Stimulated activated CD4-positive, alpha-beta T cell treated with anti-CD3 and anti-CD28 coated beads, Interleukin-4, amount 100 ng/mL, for 24 hours (primary cell): Measurements from ENCODE around the gene VAT1L.

ENCODE experiments used
- DNase-seq: peaks from one replicate; pipeline ENCODE4 v3.0.0-alpha.2; 2020

The VAT1L gene

GRCh38 chr16:77788181-77789084 lies at the start of gene VAT1L:
Gene VAT1L (plus strand): TSS chr16:77788564. CDS start chr16:77788683, 119 bp downstream.
- DNase-seq = peak; percentile 4

GRCh38 chr16:77738706-77739558 lies 49.4 kb upstream of the VAT1L start:
- DNase-seq = no peak

DNA sequence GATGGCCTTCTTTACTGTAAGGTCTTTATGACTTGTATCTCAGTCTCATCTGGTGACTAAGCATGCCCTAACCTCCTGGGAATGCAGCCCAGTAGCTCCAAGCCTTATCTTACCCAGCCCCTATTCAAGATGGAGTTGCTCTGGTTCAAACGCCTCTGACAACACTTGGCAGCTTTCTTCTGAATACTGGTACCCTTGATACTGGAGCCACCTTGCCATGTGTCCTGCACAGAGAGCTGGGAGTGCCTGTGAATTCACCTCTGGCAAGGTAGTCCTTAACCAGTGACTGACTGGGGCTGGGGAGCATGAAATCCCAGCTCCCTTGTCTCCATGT lies 48.8 kb upstream of the VAT1L start:
- DNase-seq = no peak

DNA sequence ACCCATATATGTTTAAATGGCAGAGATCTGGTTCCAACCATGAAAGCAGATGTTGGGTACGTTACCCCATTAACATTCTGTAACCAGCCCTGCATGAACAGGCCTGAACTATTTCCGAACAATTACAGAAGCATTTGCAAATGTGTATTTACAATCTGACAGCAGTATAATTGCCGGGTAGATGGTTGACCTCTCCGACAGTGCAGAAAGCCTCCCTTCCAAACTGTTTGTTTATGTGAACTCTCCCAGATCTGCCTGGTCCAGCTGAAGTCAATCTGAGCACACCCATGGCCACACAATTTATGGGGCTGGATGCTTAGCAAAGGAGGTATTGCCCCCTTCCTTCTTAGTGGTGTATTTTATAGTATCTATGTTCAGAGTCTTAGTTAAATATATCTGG lies 44.2 kb upstream of the VAT1L start:
- no peak for DNase-seq

DNA sequence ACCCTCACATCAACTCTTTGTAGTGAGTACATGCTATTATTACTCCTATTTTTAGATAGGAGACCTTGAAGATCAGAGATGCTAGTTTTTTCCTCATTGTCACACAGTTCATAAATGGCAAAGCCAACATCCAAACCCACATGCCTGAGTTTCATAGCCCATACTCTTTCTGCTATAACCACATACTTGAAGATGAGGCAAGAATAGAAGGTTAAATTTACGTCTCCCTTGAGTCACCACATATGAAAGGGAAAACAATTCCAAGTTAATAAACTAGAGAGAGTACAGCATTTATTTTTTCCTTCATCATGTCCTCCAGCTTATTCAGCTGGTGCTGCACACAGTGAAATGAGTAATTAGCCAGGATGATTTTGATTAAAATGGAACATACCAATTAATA lies 42.4 kb upstream of the VAT1L start:
- no peak for DNase-seq

DNA sequence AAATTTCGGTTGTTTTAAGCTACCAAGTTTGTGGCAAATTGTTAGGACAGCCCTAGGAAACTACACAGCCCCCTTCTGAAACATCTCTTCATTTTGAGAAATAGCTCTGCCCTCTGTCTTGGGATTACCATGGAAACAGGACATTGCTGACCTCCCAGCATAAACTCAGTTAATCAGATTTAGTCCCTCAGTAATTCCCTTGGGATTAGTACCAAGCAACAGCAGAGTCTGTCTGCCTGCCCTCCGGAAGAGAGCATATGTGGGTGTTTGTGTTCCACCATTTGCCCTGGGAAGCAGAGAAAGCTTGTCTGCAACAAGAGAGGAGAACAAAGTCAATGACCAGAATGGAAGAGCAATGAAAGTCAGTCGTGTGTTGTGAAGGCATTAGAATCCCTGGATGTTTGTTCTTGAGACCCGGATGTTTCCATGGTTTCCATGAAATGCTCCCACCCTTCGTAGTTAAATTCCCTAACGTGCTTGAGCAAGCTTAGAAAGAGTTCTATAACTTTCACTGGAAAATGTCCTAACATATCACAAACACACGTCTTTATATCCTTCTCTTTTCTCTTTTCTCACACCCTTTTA lies 39.9 kb upstream of the VAT1L start:
- no peak for DNase-seq

- no peak for DNase-seq
Observed at GRCh38 chr16:77749415-77749814, 38.9 kb upstream of the VAT1L start.

DNA sequence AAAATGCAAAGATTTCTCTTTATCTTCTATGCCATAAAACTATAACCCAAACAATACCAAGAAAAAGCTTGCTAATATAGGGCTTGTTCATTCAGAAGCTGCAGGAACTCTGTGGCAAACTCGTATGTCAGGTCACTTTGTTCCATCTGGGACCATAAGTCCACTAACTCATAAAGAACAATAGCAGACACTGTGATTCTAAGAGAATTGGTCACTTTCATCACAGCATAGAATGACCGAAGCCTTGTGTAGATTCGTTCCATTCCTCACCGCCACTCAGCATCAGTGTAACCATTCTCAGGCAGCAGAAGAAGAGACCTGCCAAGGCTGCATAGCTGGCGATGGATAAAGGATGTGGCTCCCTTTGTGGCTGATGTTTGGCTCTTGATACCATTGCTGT lies 30.3 kb upstream of the VAT1L start:
- DNase-seq = no peak

DNA sequence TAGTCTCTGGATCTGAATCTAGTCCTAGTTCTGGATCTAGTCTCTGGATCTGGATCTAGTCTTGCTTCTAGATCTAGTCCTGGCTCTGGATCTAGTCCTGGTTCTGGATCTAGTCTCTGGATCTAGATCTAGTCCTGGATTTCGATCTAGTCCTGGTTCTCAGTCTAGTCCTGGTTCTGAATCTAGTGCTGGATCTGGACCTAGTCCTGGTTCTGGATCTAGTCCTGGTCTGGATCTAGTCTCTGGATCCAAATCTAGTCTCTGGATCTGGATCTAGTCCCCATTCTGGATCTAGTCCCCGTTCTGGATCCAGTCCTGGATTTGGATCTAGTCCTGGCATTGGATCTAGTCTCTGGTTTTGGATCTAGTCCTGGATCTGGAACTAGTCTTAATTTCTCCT lies 29.9 kb upstream of the VAT1L start:
- DNase-seq = no peak

DNA sequence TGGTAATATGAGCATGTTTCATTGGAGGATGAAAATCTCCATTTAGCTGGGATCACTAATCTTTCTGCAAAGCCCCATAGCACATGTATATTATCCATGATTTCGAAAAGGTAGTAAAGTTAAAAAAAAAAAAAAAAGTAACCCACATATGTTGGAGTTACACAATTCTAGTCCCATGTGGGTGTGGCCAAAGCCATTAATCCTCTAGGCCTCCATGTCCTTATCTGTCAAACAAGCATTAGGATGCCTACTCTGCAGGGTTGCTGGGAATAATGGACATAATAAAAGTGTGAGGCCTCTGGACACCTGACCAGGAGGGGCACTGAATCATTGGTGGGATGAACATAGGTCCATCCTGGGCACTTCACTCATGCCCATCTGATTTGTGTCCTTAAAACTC lies 29.2 kb upstream of the VAT1L start:
- DNase-seq = no peak

GRCh38 chr16:77759821-77760220 lies 28.5 kb upstream of the VAT1L start:
- DNase-seq = no peak

GRCh38 chr16:77760800-77761199 lies 27.6 kb upstream of the VAT1L start:
- no peak for DNase-seq

DNA sequence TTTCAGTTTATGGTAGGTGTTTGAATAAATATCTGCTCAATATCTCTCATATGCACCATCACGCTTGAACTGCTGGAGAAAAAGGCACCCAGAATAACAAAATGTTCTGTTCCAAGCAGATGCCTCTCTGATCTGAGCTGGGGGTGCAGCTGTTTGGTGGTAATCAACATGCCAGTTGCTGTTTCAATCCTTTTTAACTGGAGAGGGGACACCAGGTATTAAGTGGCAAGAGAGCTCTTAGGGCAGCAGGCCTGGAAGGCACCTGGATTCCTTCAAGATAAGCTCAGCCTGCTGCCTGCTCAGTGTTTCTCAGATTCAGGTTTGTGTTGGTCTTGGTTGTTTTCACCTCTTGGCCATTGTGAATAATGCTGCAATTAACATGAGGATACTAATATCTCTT lies 27.2 kb upstream of the VAT1L start:
- no peak for DNase-seq

DNA sequence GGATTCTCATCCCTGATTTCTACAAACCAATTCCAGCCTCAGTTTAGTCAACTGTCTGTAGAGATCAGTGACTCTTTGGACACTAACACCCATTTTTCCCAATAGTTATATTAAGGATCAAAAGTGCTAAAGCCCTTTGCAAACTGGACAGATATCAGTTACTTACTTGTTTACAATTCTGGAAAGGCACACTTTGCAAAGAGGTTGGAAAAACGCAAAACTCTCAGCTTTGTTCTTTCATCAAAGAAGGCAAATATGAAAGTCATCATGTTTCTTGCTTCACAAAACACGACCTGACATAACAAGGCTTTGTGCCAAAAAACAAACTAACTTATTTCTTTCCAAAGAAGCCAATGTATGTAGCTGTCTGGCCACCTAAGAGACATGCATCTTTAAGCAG lies 26.1 kb upstream of the VAT1L start:
- DNase-seq = no peak

GRCh38 chr16:77763994-77764393 lies 24.4 kb upstream of the VAT1L start:
- DNase-seq = no peak

- no peak for DNase-seq
Observed at GRCh38 chr16:77767211-77767610, 21.2 kb upstream of the VAT1L start.

DNA sequence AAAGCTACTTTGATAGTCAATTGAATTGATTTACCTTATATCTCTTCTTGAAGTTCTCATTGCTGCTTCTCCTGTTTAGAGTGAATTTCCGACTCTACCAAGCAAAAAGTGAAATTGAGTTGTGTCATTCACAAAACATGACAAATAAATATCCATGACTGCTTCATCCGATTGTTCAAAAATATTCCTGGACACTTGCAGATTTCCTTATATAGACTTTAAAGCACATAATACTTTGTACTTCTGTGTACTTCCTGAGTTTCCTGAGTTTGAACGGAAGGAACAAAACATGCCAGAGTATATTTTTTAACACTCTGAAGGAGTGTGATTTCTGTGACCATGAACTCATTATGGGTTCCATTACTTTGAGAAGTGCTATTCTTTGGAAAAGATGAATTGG lies 20.5 kb upstream of the VAT1L start:
- DNase-seq = no peak

- no peak for DNase-seq
Observed at GRCh38 chr16:77775911-77776909, 12.2 kb upstream of the VAT1L start.

DNA sequence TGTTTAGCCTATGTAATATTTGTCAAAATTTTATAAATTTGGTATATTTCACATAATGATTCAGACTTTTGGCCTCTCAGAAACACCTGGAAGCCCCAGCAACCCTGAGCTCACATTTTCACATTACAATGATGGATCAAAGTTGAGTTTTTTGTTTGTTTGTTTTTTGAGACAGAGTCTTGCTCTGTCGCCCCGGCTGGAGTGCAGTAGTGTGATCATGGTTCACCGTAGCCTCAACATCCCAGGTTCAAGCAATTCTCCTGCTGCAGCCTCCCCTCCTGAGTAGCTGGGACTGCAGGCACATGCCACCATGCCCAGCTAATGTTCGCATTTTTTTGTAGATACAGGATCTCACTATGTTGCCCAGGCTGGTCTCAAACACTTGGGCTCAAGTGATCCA lies 10.6 kb upstream of the VAT1L start:
- no peak for DNase-seq

GRCh38 chr16:77780378-77780837 lies 8.0 kb upstream of the VAT1L start:
- no peak for DNase-seq

- DNase-seq = no peak
Observed at GRCh38 chr16:77781091-77781490, 7.3 kb upstream of the VAT1L start.

GRCh38 chr16:77782694-77783093 lies 5.7 kb upstream of the VAT1L start:
- DNase-seq = no peak
